NCI-H1436 (cell line): ENCODE results near the gene TJP3.
A peak's percentile ranks its signal among the peaks of the same experiment; 100 is the strongest.
"Not testable (repeated sequence)": the region's sequence is repeated elsewhere in the genome, so short reads cannot be mapped to it uniquely, and the experiment has no call there.

ENCODE experiments used
- DNase-seq: peaks from one replicate; lab custom pipeline; 2025; lab: John Stamatoyannopoulos, UW

Gene TJP3

GRCh38 chr19:3745363-3746045 lies 37.3 kb downstream of the TJP3 start:
- DNase-seq: no peak

DNA sequence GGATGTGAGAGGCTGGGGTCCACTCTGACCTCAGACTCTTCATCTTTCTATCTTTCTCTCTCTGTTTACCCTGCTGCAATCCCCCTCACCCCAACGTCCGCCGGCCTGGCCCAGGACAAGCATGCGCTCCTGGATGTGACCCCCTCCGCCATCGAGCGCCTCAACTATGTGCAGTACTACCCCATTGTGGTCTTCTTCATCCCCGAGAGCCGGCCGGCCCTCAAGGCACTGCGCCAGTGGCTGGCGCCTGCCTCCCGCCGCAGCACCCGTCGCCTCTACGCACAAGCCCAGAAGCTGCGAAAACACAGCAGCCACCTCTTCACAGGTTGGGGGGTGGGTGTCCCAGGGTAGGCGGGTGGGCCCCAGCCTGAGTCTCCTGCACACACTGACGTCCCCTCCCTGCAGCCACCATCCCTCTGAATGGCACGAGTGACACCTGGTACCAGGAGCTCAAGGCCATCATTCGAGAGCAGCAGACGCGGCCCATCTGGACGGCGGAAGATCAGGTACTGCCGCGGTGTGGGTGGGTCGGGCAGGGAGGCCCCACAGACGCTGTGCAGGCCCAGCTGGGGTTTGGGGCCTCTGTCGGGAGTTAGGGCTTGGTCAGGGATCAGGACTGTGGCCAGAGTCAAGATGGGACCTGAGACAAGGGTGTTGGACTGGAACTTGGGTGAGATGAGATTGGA lies 38.3 kb downstream of the TJP3 start:
- DNase-seq: no peak

GRCh38 chr19:3748965-3749364 lies 40.8 kb downstream of the TJP3 start:
- DNase-seq: no peak

GRCh38 chr19:3750211-3750610 lies 42.0 kb downstream of the TJP3 start:
- no peak for DNase-seq

DNA sequence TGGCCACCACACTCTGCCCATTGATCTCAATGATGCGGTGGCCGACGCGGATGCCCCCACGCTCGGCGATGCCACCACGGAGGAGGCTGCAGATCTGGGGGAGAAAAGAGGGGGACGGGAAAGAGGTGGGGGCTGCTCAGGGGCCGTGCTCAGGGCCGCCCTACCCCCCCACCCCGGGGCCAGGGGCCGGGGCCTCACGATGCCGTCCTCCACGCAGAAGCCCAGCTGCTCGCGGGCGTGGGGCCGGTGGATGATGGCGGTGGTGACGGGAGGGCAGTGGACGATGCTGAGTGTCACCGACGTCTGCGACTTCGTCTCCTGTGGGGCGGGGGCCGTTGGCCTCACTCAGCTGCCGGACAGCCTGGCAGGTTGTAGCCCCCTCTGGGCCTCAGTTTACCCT lies 43.1 kb downstream of the TJP3 start:
- DNase-seq: no peak

- no peak for DNase-seq
Observed at GRCh38 chr19:3752492-3752891, 44.3 kb downstream of the TJP3 start.

DNA sequence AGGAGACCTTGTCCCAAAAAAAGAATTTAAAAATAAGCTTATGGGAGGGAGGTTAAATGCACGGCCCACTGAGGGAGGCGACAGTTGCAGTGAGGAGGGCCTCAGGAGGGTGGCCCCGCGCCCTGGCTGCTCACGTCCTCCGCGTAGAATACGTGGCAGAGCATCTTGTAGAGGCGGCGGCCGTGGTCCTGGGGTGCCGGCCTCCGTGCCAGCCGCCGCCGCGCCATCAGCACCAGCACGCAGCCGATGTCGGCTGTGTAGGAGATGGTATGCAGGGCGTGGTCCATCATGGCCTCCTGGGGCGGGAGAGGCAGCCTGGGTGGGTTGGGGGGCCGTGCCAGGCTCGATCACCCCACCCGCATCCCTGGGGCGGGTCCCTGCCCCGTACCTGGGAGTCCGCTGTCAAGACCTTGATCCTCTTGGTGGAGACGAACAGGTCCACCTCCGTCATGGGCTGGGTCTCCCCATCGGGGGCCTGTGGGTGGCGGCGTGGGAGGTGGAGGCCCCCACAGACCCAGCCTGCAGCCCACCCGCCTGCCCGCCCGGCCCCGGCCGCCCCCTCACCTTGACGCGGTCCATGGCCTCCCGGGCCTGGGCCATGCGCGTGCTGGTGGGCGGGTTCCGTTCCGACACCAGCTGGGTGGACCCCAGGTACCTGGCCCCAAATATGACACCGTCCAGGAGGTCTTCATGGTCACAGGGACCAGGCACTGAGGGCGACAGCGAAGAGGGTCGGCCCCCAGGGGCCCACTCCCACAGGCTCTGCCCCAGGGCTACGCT lies 45.6 kb downstream of the TJP3 start:
- DNase-seq: no peak

GRCh38 chr19:3757705-3758104 lies 49.5 kb downstream of the TJP3 start:
- not testable (repeated sequence) for DNase-seq

DNA sequence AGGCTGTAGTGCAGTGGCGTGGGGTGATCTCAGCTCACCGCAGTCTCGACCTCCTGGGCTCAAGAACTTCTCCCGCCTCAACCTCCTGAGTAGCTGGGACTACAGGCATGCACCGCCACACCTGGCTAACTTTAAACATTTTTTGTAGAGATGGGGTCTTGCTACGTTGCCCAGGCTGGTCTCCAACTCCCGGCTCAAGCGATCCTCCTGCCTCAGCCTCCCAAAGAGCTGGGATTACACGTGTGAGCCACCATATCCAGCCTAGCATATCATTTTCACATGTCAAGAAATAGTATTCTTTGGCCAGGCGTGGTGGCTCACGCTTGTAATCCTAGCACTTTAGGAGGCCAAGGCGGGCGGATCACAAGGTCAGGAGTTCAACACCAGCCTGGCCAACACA lies 50.1 kb downstream of the TJP3 start:
- not testable (repeated sequence) for DNase-seq

- DNase-seq: no peak
Observed at GRCh38 chr19:3759482-3760254, 51.5 kb downstream of the TJP3 start.

DNA sequence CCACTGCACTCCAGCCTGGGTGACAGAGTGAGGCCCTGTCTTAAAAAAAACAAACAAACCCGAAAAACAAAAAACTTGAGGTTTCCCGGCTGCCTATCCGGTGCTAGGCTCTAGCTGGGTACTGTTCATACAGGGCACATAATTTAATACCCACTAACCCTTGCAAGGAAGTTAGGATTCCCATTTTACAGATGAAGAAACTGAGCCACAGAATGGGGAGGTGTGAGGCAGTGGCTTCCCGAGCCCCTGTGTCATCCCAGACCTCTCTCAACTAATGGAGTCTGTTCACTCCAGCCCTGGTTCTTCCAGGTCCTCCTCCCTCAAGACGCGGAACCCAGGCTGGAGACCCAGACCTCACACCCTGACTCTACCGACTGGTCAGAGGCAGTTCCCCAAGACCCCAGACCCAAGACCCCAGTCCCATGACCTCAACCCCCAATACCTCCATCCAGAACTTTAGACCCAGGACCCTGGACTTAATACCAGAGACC lies 52.7 kb downstream of the TJP3 start:
- no peak for DNase-seq

DNA sequence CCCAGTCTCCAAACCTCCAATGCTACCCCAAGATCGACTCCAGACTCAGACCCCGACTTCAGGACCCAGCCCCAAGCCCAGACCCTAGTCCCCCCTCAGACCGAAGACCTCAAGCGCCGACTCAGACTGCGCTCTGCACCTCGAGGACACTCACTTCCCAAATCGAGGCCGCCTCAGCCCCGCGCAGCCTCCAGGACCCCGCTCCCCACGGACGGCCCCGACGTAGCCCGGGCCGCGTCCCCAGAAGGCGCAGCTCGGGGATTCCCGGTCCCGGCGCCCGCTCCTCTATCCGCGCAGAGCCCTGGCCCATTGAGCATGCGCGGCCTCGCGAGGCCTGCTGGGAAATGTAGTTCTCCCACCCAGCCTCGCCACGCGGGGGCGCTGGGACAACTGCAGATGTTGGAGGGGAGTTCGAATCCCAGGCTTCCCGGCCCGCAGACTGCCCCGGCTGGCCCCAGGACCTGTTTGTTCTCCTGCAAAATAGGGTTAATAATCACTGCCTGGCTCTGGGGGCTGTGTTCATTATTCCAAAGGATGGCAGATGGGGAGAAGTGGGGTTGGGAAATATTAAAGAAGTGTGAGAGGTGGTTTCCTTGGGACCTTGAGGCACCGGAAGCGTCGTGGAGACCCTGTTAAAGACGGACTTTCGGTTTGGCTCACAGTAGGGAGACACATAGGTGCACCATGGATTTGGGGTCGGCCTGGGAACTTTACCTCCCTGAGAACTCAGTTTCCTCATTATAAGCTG lies 53.4 kb downstream of the TJP3 start, which contains the start of gene APBA3:
Gene APBA3 (minus strand): TSS at position 311 of the 748 bp plus-strand sequence. CDS start 1,428 bp downstream, outside the sequence.
- peak; percentile 91 for DNase-seq

DNA sequence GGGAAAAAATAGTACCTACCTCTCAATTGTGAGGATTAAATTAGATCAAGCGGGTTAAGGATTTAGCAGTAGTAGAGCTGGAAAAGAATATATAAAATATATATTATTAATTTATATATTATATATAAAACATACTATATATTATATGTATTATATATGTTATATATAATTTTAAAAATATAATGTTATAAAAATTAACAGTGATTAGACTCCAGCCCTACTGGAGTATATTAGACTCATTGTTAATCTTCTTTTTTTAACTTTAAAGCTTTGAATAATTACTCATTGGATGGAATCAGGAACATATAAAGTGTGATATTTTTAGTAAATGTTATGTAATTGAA lies 53.9 kb downstream of the TJP3 start:
- DNase-seq: no peak

DNA sequence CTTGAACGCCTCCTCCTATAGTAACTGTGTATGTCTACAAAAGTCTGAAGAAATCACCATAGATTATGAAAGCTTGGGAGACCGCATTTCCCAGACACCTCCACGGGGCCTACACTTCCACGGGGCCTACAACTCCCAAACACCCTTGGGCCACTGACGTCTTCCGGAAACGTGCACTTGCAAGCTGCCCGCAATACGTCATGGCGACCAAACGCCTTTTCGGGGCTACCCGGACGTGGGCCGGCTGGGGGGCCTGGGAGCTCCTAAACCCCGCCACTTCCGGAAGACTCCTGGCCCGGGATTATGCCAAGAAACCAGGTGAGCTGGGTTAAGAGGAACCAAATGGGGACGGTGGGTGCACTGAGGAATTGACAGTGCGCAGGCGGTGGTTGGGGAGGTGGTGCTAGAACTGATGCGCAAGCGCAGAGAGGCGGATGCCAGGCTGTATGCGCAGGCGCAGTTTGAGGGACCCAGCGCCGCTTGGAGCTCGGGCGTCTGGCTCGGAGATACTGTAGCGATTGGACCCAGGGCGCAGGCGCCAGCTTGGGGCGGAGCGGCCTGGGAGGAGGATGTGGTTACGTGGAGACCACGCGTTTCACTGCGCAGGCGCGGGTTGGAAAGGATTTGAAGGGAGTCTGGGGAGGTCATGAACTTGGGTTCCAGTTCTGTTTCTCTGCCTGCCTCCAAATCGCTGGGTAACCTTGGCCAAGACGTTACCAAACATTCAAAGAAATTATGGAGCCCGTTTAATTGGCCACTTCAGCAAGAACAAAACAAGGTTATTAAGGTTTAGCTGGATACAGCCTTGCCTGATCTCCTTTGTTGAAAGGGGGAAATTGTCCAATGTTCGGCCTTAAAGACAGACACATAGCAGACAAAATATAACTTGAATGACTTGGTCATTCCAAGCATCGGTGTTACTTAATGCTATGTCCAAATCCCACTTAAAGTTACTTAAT lies 54.6 kb downstream of the TJP3 start, which contains the start of gene MRPL54:
Gene MRPL54 (plus strand): TSS at position 182 of the 959 bp plus-strand sequence. CDS start 19 bp downstream, at position 201.
- DNase-seq: peak; percentile 97

- DNase-seq: no peak
Observed at GRCh38 chr19:3765121-3765520, 56.9 kb downstream of the TJP3 start.

GRCh38 chr19:3765757-3766156 lies 57.6 kb downstream of the TJP3 start:
- not testable (repeated sequence) for DNase-seq

GRCh38 chr19:3766520-3766919 lies 58.3 kb downstream of the TJP3 start:
- no peak for DNase-seq

GRCh38 chr19:3767050-3767449 lies 58.9 kb downstream of the TJP3 start:
- DNase-seq: no peak

- DNase-seq: no peak
Observed at GRCh38 chr19:3768015-3768747, 60.0 kb downstream of the TJP3 start.
